GM12891 (cell line): ENCODE measurements around the gene FOXN3.

Source experiments
- PAX5 ChIP-seq: IDR thresholded peaks from 2 replicates; pipeline ENCODE4 v1.6.1; 2011; ENCODE audit warnings: low read length, moderate library complexity, mild to moderate bottlenecking; ENCODE audit not compliant: insufficient read depth, severe bottlenecking
- POLR2A ChIP-seq: IDR thresholded peaks from 2 replicates; pipeline ENCODE4 v1.6.1; 2011; ENCODE audit warnings: low read depth, low read length, control low read depth
- POLR2AphosphoS5 ChIP-seq: IDR thresholded peaks from 2 replicates; pipeline ENCODE4 v1.6.1; 2011; ENCODE audit warnings: low read depth, low read length, control low read depth
- SPI1 ChIP-seq: IDR thresholded peaks from 2 replicates; pipeline ENCODE4 v1.6.1; 2011; ENCODE audit warnings: low read depth, low read length, control low read depth
- TAF1 ChIP-seq: IDR thresholded peaks from 2 replicates; pipeline ENCODE4 v1.6.1; 2011; ENCODE audit warnings: low read depth, low read length, control low read depth

DNA sequence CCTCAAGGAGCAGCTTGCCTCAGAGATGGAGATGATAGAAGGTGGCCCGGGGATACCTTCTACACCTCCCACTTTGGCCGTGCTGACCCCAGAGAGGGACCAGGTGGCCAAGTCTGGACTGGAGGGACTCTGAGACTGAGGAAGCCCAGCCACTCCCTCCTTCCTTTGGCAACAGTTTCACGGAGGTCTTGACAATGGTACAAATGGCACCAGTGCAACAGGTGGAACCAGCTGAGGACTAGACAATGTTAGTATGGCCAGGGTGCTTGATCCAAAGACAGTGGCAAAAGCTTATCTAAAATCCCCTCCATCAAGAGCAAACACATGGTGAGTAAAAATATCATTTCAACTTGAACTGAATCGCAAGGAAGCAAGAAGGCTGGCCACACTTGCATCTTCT, 117.4 kb downstream of the FOXN3 start:
- TF ChIP-seq POLR2AphosphoS5 (no peak), POLR2A (no peak), TAF1 (no peak), PAX5 (no peak), SPI1 (no peak)
